Sigmoid colon (tissue), 4 donors: ENCODE data around the gene OGFOD2.

Experiments
- CTCF ChIP-seq, 4 experiments: fragments of 450-650 bp in 3 of 4; fragments of 200-600 bp in 1 of 4; IDR thresholded peaks; one replicate each; pipeline ENCODE4 v1.5.1; 2016 to 2019; ENCODE audit warnings: antibody characterized with exemption in 4 of 4, mild to moderate bottlenecking in 3 of 4, moderate library complexity in 2 of 4
- POLR2A ChIP-seq, 2 donors: fragments of 450-650 bp; IDR thresholded peaks; one replicate each; pipeline ENCODE4 v1.6.1; 2016; ENCODE audit warnings: antibody characterized with exemption in 2 of 2, mild to moderate bottlenecking in 2 of 2, moderate library complexity in 2 of 2
- POLR2AphosphoS5 ChIP-seq, 4 donors: sonication (generic); formaldehyde crosslinking; IDR thresholded peaks; one replicate each; pipeline ENCODE4 v1.6.1; 2017; ENCODE audit warnings: antibody characterized with exemption in 4 of 4

DNA sequence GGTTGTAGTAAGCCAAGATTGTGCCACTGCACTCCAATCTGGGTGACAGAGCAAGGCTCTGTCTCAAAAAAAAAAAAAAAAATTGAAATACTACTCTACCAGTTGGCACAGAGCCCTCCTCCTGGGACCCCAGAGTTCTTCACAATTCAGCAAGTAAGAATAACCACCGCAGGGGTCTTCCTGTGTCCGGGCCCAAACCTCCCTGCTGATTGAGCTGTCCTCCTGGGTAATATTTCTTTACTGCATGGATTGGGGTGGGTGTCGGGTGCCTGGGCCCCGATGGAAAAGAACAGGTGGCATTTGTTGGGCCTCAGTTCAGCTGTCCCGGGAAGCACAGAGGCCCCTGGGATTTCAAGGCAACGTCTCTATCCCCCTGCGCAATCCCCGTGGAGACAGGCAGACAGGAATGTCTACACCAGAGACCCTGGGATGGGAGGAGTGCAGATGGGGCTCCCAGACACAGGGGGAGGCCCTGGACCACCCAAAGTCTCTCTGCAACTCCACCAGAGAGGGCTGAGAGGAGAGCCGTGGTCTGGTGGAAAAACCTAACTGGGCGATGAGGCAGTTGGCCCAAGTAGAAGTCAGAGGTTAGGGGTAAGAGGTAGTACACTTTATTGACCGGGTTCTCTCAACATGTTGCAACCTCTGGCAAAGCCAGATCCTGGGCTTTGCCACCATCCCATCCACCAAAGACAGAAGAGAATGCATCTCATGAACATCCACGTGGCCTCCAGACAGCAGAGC lies 46.5 kb upstream of the OGFOD2 start:
- TF ChIP-seq POLR2A (IDR thresholded peaks at IDR 0.05) (no peak), POLR2AphosphoS5 (IDR thresholded peaks at IDR 0.05) (no peak), CTCF (IDR thresholded peaks at IDR 0.05) (no peak)
